Colonic mucosa (tissue), 4 donors: ENCODE data around the gene PLA2G2D. TPM values are rescaled to one million over a fixed set of nuclear protein-coding genes. Genes with fewer than 3 reads are reported as not detected.

Experiments used
- DNase-seq: peaks from one replicate; pipeline ENCODE4 v3.0.0-alpha.2; 2020
- H3K27ac ChIP-seq: fragments of 200-600 bp; one replicate; pipeline ENCODE4 v1.8.0; 2021
- H3K27me3 ChIP-seq: fragments of 200-600 bp; one replicate; pipeline ENCODE4 v1.8.0; 2021
- H3K36me3 ChIP-seq: fragments of 200-600 bp; one replicate; pipeline ENCODE4 v1.8.0; 2021
- H3K4me1 ChIP-seq: fragments of 200-600 bp; one replicate; pipeline ENCODE4 v1.8.0; 2021; ENCODE audit warnings: mild to moderate bottlenecking
- H3K4me3 ChIP-seq: fragments of 200-600 bp; one replicate; pipeline ENCODE4 v1.8.0; 2021
- H3K9ac ChIP-seq, 2 donors: one replicate each; pipeline ENCODE4 v1.7.0; 2013; ENCODE audit warnings: control low read depth in 2 of 2, low read depth in 2 of 2, low read length in 2 of 2
- H3K9me3 ChIP-seq: fragments of 200-600 bp; one replicate; pipeline ENCODE4 v1.8.0; 2021
- CTCF ChIP-seq: fragments of 200-600 bp; IDR thresholded peaks from one replicate; pipeline ENCODE4 v1.8.0; 2022; ENCODE audit warnings: antibody characterized with exemption, mild to moderate bottlenecking
- intact Hi-C: fragments of 100-400 bp; cut with DNase I; formaldehyde crosslinking; loops from one replicate; pipeline ENCODE4 v1.14.1; 2022
- total RNA-seq, 2 donors: library from RNA; stranded (reverse); fragmentation: NEBNext Ultra II Directional in 1 of 2; extraction: Animal tissue kit (Norgen Biotek cat#: 25700) in 1 of 2; gene quantifications; one replicate each; pipeline ENCODE4 v1.2.1, GENCODE V29; 2021
- donor health status: healthy.
- donor health status: DM: no; HTN: no; CAD: no.
- donor health status: DM: no; HTN: no; CAD: no.

PLA2G2D gene
- total RNA-seq, 2 donors from 2014 or later = 0.21 to 0.25 TPM

DNA sequence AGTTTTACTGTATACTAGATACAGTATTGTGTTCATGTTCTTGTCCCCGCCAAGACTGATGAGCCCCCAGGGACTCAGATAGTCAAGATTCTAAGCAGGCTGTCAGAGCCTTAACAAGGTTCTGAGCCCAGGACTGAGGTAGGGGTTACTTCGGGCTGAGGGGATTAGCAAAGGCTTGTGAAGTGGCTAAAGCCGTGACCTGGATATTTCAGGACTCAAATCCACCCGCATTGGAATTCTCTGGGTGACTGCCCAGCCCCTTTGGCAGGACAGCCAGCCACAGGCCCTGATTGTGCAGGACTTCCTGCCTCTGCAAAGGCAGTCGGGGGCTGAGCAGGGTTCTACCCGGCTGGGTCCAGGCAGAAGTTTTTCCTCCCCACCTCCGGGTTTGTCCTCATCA lies 49.5 kb downstream of the PLA2G2D start, which contains the start of gene PLA2G5:
Gene PLA2G5, plus strand, starts transcription at position 321 of the 400 bp plus-strand sequence. CDS start 14,637 bp downstream, outside the sequence.
- no peaks in the 10 kb centered on the region for H3K9me3 ChIP-seq
- H3K27ac ChIP-seq = no peak within 1 kb of the TSS
- TF ChIP-seq CTCF = no peak
- no peak within 1 kb of the TSS for H3K4me3 ChIP-seq
- no peaks in the 10 kb centered on the region for H3K36me3 ChIP-seq
- H3K4me1 ChIP-seq = no peaks in the 10 kb centered on the region
- no peak within 1 kb of the TSS for H3K9ac ChIP-seq
- DNase-seq = peak; percentile 20
- intact Hi-C loops = no loop called here
- H3K27me3 ChIP-seq = no peaks in the 10 kb centered on the region

GRCh38 chr1:20068722-20069121 lies 50.6 kb downstream of the PLA2G2D start:
- H3K9me3 ChIP-seq = no peaks in the 10 kb centered on the region
- H3K4me1 ChIP-seq = no peaks in the 10 kb centered on the region
- H3K27me3 ChIP-seq = no peaks in the 10 kb centered on the region
- H3K9ac ChIP-seq = no peak overlapping the region
- DNase-seq = peak; percentile 8
- TF ChIP-seq CTCF = no peak
- intact Hi-C loops = no loop called here
- no peak overlapping the region for H3K4me3 ChIP-seq
- no peaks in the 10 kb centered on the region for H3K36me3 ChIP-seq
- no peak overlapping the region for H3K27ac ChIP-seq

DNA sequence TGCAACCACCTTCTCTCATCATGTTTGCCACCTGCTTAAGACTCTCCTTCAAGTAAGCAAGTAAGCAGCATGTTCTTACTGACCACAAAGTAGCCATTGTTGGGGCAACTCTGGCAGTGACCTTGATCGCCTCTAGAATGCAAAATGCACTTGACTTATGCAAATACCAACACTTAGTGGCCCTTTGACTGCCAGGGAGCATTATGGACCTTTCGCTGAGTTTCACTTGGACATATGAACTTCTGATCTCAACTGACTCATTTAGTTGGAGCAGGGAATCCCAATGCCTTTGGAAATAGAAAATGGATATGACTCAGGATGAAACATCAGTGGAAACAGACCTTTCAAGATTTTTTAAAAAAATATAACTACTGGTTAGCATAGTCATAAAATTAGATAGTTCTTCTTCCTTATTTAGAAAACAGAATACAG lies 55.5 kb downstream of the PLA2G2D start:
- Histone ChIP-seq H3K9me3 (no peaks in the 10 kb centered on the region), H3K27ac (no peak overlapping the region), H3K27me3 (no peaks in the 10 kb centered on the region), H3K4me1 (no peaks in the 10 kb centered on the region), H3K9ac (no peak overlapping the region), H3K36me3 (no peaks in the 10 kb centered on the region), H3K4me3 (no peak overlapping the region)
- intact Hi-C loops = no loop called here
- DNase-seq = no peak
- no peak for TF ChIP-seq CTCF

Other genes starting within 250 kb of the PLA2G2D start
- 10 to 100 TPM in 1 of 2 donors, 1 to 10 TPM in 1; 9.6 to 15.6 TPM for gene OTUD3, start 237.1 kb downstream of the PLA2G2D start, total RNA-seq
- not detected for gene PLA2G2E, start 195.9 kb downstream of the PLA2G2D start, total RNA-seq
- gene PLA2G2A, start 139.9 kb downstream of the PLA2G2D start, total RNA-seq = 100 to 1,000 TPM; 135 to 864 TPM
- 1 to 10 TPM in 1 of 2 donors, not detected in 1; 1.8 TPM for gene PLA2G5, start 49.3 kb downstream of the PLA2G2D start, total RNA-seq
- not detected for gene PLA2G2F, start 19.8 kb upstream of the PLA2G2D start, total RNA-seq
- gene UBXN10, start 66.6 kb upstream of the PLA2G2D start, total RNA-seq = 1 to 10 TPM; 3.3 to 3.5 TPM
- gene PLA2G2C, start 67.0 kb upstream of the PLA2G2D start, total RNA-seq = under 1 TPM in 1 of 2 donors, not detected in 1; 0.27 TPM
- gene VWA5B1, start 171.3 kb upstream of the PLA2G2D start, total RNA-seq = under 1 TPM; 0.29 to 0.30 TPM